GM10847 (cell line): ENCODE results near the gene AQP12B.
"Not testable (repeated sequence)": the region's sequence is repeated elsewhere in the genome, so short reads cannot be mapped to it uniquely, and the experiment has no call there.

Experiments
- POLR2A ChIP-seq: IDR thresholded peaks from 2 replicates; pipeline ENCODE4 v1.6.1; 2011; ENCODE audit not compliant: insufficient read length; ENCODE audit errors: extremely low read depth

The AQP12B gene

GRCh38 chr2:240682431-240683224, at the start of gene AQP12B:
TSS of gene AQP12B (minus strand) at chr2:240682885. CDS start at chr2:240682837, 48 bp downstream.
- not testable (repeated sequence) for TF ChIP-seq POLR2A

- TF ChIP-seq POLR2A = no peak
These were observed 49.5 kb upstream of the AQP12B start for GRCh38 chr2:240732184-240732583.

GRCh38 chr2:240731178-240731545, 48.5 kb upstream of the AQP12B start:
- TF ChIP-seq POLR2A = no peak

GRCh38 chr2:240730501-240731177, 48.0 kb upstream of the AQP12B start:
- TF ChIP-seq POLR2A = no peak

DNA sequence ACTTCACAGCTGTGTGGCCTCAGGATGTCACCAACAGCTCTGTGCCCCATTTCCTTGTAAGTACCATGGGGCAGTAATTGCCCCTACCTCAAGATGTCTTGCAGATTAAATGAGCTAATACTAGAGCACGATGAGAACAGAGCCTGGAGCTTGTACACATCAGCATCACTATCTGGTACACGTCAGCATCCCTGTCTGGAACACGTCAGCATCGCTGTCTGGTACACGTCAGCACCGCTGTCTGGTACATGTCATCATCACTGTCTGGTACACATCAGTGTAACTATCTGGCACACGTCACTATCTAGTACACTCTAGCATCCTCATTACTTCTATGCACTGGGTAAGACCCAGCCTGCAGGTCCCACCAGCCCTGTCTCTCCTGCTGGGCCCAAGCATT, 46.1 kb upstream of the AQP12B start:
- TF ChIP-seq POLR2A = no peak

- TF ChIP-seq POLR2A = no peak
These were observed 45.7 kb upstream of the AQP12B start for GRCh38 chr2:240728361-240728760.

DNA sequence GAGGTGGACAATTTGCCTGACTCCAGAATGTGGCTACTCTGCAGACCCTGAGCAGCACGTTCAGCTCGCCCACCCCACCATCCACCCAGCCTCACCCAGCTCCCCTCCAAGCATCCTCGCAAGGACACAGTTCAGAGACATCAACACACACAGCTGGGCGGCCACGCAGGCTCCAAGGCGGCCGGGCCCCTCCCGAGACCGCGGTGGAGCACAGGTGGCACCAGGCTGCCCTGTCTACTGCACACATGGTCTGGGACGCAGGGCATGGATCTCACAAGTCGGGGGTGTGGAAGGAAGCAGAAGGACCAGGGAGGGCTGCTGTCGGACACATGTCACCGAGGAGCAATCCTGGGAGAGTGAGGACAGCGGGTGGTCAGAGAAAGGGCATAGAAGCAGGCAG, 45.2 kb upstream of the AQP12B start:
- TF ChIP-seq POLR2A = no peak

GRCh38 chr2:240727439-240727838, 44.8 kb upstream of the AQP12B start:
- TF ChIP-seq POLR2A = no peak

GRCh38 chr2:240726876-240727275, 44.2 kb upstream of the AQP12B start:
- TF ChIP-seq POLR2A = no peak

- no peak for TF ChIP-seq POLR2A
These were observed 43.0 kb upstream of the AQP12B start for GRCh38 chr2:240725671-240726070.

GRCh38 chr2:240725266-240725665, 42.6 kb upstream of the AQP12B start:
- TF ChIP-seq POLR2A = no peak

DNA sequence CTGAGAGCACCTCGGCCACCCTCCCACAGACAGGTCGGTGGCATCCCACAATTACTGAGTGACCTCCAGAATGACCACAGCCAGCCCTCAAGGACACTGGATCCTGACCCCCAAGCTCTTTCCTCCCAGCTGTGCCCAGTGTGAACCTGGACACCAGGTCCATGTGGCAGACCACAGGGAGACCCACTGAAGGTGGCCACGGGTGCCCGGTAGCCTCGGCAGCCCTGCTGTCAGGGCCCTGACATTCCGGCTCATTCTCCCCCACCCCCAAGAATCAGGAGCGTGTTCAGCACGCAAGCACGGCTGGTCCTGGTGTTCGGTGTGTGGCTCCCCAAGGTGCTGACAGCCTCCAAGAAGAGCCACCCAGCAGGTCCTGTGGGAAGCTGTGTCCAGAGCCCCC, 41.7 kb upstream of the AQP12B start:
- TF ChIP-seq POLR2A = no peak

- no peak for TF ChIP-seq POLR2A
These were observed 41.2 kb upstream of the AQP12B start for GRCh38 chr2:240723851-240724250.

DNA sequence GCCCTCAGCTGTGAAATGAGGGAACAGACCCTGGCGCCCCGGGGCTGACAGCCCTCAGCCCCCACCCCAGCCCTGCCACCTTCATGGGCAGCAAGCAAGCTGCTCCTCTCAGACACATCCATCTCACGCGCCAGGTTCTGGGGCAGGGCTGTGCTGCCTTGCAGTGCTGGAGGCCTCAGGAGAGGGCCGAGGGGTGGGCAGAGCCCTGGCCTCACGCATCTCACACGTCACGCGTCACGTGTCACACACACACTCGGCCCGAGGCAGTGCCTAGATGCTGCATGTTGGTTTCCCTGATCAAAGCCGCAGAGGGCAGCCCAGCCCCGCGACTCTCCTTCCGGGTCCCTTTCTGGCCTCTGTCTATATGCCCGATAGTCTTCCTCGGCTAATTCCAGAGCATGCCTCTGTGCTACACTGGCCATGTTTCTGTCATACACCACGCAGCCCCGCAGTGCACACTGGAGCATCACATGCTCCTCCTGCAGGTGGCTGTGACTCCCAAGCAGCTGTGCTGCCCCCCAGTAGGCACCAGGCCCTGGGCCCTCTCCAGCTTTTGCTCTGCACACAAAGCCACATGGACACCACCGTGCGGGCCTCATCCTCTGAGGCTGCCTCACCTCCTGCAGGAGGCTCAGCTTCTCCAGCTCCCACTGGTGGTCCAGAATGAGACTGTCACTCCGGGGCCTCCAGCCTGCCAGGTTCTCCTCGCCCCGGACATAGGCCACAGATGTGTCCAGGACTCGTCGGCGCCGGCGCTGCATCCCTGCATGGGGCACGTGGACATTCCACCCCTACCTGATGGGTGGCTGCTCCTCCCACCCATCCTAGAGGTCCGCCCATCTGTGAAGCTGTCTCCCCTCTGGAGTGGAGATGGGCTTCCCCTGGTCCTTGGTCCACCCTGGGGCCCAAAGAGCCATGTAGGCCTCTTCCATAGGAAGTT, 40.4 kb upstream of the AQP12B start:
- TF ChIP-seq POLR2A = no peak

GRCh38 chr2:240722376-240722775, 39.7 kb upstream of the AQP12B start:
- TF ChIP-seq POLR2A = no peak
